SK-N-SH treated with all-trans-retinoic acid at 6 μM for 48 hours (cell line): ENCODE measurements around the gene SUSD4.

Source experiments
- SNAI2 ChIP-seq: fragments of 250-450 bp; sonication (Bioruptor Pico); IDR thresholded peaks from 2 replicates; pipeline ENCODE4 v1.5.0; 2020; ENCODE audit warnings: mild to moderate bottlenecking, moderate library complexity
- ZFP3 ChIP-seq: fragments of 250-450 bp; sonication (Bioruptor Pico); IDR thresholded peaks from 2 replicates; pipeline ENCODE4 v1.5.0; 2020; ENCODE audit warnings: mild to moderate bottlenecking, moderate library complexity

DNA sequence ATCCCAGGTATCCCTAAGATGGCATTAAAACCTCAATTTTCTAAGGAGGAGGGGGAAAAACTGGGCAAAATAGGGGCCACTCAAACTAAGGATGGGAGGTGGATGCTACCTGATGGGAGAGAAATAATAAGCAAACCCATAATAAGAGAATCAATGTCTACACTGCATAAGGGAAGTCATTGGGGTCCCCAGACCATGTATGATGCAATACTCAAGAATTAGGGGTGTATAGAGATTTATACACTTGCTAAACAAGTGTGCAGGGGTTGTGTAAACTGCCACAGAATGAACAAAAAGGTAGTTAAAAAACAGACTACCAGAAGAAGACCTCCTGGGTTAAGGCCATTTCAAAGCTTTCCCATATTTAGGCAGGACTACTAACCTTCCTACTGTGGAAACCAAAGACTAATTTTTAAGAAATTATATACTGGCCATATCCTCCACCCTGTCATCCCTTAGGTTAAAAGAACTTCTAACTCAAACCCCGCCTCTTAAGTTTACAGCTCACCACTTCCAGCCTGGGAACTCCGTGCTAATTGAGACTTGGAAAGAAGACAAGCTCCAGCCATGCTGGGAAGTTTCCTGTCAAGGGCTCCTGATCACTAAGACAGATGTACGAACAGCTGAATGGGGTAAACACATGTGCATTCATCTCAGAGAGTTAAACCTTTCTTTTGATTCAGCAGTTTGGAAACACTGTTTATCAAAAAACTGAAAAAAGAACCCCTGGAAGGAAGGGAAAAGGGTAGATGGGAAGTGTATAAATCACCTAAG lies 156.5 kb downstream of the SUSD4 start:
- TF ChIP-seq SNAI2 (no peak), ZFP3 (no peak)
